Measurements from ENCODE around the gene AHSP.
"Not testable (repeated sequence)": the region's sequence is repeated elsewhere in the genome, so short reads cannot be mapped to it uniquely, and the experiment has no call there.

The AHSP gene, protein sequence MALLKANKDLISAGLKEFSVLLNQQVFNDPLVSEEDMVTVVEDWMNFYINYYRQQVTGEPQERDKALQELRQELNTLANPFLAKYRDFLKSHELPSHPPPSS

DNA sequence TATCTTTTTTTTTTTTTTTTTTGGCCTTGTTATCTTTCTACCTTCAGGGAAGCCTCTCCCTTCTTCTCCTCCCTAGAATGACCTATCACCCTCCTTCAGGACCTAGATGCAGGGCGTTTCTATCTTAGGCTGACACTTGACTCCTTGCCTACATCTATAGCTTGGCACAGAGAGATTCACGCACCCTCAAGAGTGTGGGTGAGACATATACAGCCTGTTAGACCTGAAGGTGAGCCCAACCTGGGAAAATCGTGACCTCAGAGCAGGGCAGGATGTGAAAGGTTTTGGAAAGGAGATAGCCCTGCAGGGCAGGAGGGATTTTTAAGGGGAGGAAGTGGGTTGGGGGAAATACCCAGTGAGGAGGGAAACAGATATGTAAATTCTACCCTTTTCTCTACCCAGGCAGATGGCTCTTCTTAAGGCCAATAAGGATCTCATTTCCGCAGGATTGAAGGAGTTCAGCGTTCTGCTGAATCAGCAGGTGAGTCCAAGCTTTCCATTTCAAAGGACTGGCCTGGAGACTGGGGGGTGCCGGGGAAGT lies at the start of gene AHSP:
Gene AHSP (plus strand): TSS at position 167 of the 541 bp plus-strand sequence. CDS start 240 bp downstream, at position 407.
- H3K4me3 ChIP-seq = no peak within 1 kb of the TSS
- H3K27ac ChIP-seq = no peak within 1 kb of the TSS

DNA sequence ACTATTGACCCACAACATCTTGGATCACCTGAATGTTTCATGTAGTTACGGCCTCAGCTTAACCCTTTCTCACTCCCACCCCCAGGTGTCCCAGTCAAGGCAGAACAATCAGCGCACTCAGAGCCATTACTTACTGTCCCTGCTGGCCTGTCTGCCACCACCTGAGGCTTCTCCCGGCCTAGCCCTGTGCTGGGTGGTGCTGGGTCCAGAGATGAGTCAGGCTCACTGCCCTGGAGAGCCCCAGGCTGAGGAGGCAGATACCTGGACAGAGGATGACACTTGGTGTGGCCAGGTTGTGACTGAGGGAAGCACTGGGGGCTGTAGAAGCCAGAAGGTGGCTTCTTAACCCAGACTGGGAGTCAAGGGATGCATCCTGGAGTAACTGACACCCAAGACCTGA lies 48.7 kb upstream of the AHSP start:
- Histone ChIP-seq H3K27ac (no peak overlapping the region), H3K4me3 (no peak overlapping the region)

DNA sequence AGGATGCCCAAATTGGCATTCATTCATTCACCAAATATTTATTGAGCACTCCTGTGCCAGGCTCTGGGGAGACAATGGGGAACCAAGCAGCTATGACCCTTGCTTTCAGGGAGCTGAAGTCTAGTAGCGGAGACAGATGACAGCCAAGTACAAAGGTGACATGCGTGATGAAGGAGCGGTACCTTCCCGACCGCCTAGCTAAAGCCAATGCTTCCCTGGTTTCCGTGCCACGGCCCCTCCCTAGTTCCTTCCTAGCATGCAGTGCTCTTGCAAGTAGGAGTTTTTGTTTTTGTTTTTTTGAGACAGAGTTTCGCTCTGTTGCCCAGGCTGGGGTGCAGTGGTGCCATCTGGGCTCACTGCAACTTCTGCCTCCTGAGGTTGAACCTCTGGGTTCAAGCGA lies 47.9 kb upstream of the AHSP start:
- Histone ChIP-seq H3K27ac (no peak overlapping the region), H3K4me3 (no peak overlapping the region)

DNA sequence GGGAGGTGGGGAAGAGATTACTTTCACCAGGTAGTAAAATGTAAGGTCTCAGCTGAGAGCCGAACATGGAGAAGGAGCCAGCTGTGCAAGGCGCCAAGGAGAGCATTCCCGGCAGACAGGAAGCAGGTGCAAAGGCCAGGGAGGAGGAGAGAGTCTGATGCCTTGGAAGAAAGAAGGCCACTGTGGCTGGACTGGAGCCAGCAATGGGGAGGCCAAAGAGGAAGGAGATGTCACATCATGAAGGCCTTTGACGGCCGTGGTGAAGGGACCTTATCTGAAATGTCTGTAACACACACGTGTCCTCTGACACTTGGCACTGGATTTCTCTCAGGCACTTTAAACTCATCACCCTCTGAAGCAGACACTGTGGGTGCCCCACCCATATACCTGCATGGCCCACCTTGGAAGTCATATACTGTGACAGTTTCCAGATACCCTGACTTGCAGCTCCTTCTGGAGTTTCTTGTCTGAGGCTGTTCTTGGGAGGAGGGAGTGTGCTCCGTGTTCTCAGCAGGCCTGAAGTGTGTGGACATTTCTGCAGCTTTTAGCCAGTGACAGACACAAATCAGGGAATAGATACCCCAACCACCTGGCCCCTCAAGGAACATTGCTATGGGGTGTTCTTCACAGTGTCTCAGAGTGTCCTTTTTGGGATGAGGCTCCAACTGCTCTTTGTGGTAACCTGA lies 46.7 kb upstream of the AHSP start:
- Histone ChIP-seq H3K27ac (no peak overlapping the region), H3K4me3 (no peak overlapping the region)

DNA sequence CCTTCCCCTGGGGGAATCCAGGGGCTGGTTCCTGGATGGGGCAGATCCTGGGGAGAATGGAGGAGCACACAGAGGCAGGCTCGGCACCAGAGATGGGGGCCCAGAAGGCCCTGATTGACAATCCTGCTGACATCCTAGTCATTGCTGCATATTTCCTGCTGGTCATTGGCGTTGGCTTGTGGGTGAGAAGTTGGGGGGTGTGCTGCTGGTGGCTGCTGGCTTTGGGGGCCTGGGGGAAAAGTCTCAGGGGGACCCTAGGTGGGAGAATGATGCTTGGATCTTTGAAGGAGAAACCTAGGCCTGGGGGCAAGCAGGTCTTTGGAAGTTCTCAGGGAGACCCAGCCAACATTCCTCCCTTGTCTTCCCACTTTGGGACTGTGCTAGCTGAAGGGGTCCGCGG lies 44.6 kb upstream of the AHSP start, which contains the start of gene SLC5A2:
Gene SLC5A2 (plus strand): TSS at position 43 of the 400 bp plus-strand sequence. CDS start 14 bp downstream, at position 57.
- Histone ChIP-seq H3K4me3 (no peak within 1 kb of the TSS), H3K27ac (no peak within 1 kb of the TSS)

DNA sequence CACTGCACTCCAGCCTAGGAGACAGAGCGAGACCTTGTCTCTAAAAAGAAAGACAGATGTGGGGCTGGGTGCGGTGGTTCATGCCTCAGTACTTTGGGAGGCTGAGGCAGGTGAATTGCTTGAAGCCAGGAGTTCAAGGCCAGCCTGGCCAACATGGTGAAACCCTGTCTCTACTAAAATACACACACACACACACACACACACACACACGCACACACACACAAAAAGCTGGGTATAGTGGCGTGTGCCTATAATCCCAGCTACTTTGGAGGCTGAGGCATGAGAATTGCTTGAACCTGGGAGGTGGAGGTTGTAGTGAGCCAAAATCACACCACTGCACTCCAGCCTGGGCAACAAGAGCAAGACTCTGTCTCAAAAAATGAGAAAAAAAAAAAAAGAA lies 43.7 kb upstream of the AHSP start:
- H3K27ac ChIP-seq, H3K4me3 ChIP-seq: not testable (repeated sequence)

DNA sequence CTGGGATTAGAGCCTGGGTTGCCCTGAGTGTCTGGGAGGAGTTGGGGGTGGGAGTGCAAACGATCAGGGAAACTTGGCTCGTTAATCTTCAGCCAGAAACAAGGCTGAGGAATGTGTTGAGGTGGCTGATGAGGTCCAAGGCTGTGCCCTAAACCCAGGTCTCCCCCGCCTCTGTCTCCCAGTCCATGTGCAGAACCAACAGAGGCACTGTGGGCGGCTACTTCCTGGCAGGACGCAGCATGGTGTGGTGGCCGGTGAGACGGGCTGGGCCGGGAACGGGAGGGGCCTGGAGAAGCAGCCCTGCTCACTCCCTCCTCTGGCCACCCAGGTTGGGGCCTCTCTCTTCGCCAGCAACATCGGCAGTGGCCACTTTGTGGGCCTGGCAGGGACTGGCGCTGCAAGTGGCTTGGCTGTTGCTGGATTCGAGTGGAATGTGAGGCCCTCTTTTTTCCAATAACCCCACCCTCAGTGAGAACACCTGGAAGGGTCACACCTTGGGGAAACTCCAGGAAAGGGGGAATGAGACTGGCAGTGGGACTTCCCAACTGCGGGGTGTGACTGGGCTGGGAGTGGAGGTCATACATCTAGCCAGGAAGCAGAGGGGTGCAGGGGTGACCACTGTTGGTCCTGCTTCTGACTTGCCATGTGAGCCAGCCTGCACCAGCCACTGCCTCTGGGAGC lies 43.1 kb upstream of the AHSP start:
- Histone ChIP-seq H3K27ac (no peak overlapping the region), H3K4me3 (no peak overlapping the region)

DNA sequence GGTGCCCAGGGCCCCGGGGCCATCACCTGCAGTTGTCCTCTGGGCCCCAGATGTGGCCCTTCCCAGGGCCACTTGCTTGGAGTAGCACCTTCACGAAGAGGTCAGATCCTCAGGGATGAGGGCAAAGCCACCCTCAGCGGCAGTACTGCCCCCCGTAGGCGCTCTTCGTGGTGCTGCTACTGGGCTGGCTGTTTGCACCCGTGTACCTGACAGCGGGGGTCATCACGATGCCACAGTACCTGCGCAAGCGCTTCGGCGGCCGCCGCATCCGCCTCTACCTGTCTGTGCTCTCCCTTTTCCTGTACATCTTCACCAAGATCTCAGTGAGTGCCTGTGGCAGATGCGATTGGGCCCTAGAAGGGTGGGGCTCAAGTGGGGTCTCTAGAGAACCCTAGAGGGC lies 42.1 kb upstream of the AHSP start:
- Histone ChIP-seq H3K27ac (no peak overlapping the region), H3K4me3 (no peak overlapping the region)

DNA sequence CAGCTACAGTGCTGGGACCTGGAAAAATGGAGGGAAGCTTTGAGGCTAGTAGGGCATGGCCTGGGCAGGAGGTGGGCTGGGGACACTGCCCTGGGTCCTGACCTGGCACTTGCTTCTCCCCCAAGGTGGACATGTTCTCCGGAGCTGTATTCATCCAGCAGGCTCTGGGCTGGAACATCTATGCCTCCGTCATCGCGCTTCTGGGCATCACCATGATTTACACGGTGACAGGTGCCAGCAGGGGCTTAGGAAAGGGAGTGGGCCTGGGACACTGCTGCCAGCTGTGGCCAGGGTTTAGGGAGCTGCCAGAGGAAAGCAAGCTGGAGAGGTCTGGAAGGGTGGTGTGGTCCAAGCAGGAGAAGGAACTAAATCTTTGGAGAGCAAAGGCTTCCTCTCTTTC lies 41.7 kb upstream of the AHSP start:
- Histone ChIP-seq H3K27ac (no peak overlapping the region), H3K4me3 (no peak overlapping the region)

DNA sequence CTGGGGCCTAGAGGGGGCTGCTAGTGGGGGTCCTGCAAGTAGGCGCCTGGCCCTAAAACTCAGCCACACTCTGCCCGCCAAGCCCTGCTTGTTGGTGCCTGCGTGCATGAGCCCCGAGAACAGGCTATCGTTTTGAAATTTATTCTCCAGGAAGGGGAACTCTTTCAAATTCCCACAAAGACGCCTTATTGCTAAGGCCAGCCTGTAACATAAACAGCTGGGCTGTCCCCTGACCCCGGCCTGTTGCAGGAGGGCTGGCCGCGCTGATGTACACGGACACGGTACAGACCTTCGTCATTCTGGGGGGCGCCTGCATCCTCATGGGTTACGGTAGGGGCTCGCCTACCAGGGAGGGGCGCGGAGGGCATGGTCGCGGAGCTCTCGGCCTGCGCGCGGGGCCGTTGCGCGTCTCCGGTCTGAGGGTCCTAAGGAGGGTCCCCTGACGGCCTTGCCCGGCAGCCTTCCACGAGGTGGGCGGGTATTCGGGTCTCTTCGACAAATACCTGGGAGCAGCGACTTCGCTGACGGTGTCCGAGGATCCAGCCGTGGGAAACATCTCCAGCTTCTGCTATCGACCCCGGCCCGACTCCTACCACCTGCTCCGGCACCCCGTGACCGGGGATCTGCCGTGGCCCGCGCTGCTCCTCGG lies 40.5 kb upstream of the AHSP start:
- H3K27ac ChIP-seq = peak overlapping the region in 6 of 21 experiments; percentile 13 to 60 (median 30)
- peak overlapping the region; percentile 24 to 49 (median 40) for H3K4me3 ChIP-seq

DNA sequence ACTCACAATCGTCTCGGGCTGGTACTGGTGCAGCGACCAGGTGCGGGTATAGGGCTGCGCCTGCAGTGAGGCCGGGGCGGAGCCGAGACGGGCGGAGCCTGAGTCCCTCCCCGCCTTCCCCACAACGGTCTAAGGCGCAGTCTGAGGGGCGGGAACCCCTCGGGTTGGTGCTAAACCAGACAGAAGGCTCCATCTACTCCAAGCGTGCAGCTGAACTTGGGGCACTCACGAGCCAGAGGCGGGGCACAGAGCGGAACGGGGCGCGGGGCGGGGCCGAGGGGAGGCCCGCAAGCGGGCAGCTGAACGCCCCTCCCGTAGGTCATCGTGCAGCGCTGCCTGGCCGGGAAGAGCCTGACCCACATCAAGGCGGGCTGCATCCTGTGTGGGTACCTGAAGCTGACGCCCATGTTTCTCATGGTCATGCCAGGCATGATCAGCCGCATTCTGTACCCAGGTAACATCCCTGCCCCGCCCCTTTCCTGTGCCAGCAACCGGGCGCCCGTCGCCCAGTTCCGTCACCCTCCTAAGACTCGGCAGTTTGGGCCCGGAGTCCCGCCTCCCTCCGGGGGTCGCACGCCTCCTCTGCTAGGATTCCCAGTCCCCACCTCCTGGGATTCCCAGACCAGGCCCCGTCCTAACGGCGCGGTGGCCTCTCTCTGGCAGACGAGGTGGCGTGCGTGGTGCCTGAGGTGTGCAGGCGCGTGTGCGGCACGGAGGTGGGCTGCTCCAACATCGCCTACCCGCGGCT lies 39.8 kb upstream of the AHSP start:
- H3K4me3 ChIP-seq = peak overlapping the region; percentile 24 to 49 (median 40)
- peak overlapping the region in 7 of 21 experiments; percentile 5 to 60 (median 24) for H3K27ac ChIP-seq

DNA sequence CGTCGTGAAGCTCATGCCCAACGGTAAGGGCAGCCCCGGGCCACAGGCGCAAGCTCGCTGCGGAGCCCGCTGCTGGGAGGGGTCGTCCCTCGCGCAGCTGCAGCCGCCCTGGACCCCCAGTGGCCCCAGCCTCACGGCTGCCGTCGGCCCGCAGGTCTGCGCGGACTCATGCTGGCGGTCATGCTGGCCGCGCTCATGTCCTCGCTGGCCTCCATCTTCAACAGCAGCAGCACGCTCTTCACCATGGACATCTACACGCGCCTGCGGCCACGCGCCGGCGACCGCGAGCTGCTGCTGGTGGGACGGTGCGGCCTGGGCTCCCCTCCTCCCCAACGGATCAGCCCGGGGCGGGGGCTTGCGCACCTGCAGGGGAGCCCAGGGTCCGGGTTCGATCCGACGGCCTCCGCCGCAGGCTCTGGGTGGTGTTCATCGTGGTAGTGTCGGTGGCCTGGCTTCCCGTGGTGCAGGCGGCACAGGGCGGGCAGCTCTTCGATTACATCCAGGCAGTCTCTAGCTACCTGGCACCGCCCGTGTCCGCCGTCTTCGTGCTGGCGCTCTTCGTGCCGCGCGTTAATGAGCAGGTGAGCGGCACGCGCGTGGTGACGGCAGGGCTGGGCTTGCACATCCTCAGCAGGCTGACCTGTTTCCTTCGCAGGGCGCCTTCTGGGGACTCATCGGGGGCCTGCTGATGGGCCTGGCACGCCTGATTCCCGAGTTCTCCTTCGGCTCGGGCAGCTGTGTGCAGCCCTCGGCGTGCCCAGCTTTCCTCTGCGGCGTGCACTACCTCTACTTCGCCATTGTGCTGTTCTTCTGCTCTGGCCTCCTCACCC lies 39.0 kb upstream of the AHSP start:
- H3K4me3 ChIP-seq = peak overlapping the region; percentile 24 to 49 (median 40)
- H3K27ac ChIP-seq = peak overlapping the region in 3 of 21 experiments; percentile 5 to 60 (median 37)

DNA sequence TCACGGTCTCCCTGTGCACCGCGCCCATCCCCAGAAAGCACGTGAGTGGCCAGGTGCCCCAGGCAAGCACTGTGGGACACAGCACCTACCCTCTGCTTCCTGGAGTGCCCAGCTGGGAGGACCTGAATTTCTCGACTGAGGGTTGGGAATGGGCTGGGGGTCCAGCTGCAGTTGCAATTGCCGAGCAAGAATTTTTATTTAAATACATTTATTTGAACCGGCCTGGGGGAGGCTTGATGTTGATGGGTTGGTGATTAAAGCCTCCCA lies 38.5 kb upstream of the AHSP start:
- no peak overlapping the region for H3K27ac ChIP-seq
- no peak overlapping the region for H3K4me3 ChIP-seq

DNA sequence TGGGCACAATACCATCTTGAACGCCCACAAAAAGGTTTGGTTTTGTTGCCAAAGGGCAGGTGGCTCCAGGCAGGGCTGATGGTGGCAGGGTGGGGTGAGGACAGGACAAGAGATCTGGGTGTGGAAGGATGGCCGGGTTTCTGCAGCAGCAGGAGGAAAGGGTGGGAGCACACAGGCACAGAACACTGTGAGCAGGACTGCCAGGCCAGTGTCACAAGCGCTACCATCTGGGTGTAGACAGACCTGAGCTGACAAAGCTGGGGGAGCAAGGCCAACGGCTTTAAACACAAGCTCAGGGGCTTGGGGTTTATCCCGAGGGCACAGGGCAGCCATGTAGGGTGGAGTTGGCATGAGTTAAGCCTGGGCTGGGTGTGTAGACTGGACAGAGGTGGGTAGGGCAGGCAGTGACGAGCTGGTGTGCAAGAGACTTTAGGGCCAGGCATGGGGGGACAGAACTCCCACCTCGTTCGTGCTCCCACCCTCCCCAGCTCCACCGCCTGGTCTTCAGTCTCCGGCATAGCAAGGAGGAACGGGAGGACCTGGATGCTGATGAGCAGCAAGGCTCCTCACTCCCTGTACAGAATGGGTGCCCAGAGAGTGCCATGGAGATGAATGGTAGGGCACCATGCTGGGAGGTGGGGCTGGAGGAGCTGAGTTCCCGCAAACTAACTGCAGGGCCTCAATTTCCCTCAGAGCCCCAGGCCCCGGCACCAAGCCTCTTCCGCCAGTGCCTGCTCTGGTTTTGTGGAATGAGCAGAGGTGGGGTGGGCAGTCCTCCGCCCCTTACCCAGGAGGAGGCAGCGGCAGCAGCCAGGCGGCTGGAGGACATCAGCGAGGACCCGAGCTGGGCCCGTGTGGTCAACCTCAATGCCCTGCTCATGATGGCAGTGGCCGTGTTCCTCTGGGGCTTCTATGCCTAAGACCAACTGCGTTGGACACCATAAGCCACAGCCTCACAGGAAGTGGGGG lies 37.8 kb upstream of the AHSP start:
- Histone ChIP-seq H3K4me3 (no peak overlapping the region), H3K27ac (no peak overlapping the region)

DNA sequence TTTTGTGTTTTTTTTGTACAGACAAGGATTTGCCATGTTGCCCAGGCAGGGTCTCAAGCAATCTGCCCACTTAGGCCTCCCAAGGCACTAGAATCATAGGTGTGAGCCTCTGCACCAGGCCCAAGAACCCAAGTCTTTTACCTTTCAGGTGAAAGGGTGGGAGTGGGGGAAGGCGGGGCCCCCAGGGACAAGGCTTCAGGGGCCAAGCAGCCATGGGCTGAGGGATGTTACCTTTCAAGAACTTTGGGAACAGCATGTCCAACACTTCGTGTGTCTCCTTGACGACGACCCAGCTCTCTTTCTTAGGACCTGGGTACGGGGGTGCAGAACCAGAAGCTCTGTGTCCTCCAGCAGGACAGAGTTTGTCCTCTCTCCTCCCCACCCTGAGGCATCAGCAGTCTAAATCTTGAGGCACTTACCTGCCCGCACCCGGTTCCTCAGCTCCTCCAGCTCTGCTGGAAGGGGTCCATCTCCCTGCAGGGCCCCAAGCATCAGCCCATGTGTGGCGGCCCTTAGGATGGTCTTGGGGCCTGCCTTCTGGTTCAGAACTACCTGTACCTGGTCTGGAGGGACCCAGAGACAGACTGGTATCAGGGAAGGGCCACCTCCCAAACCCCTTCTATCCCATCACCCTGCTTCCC lies 35.8 kb upstream of the AHSP start:
- Histone ChIP-seq H3K27ac (no peak overlapping the region), H3K4me3 (no peak overlapping the region)

DNA sequence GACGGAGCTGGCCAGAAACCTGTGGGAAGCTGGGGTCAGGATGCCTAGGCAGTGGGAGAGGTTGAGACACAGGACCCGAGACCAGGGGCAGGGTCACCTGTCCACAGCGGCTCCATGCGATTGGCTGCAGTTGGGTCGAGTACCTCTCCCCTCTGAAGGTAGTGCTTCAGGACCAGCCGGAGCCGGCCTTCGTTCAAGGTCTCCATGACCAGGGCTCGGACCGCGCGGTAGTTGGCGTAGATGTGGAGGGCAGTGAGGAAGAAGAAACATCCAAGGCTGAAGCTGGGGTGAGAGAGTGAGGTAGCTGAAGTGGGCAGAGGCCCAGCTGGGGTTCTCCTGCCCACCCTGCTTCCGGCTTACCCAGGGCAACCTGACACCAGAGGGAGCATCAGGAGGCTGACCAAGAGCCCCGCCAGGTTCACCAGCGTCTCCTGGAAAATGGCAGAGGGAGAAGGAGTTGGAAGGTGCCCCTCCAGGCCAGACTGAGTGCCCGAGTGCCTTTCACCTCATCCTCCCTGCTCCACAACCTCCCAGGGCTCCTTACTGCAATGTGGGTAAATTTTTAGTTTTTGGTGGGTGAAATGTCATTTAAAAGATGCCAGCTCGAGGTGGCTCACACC lies 34.1 kb upstream of the AHSP start:
- no peak overlapping the region for H3K27ac ChIP-seq
- no peak overlapping the region for H3K4me3 ChIP-seq

DNA sequence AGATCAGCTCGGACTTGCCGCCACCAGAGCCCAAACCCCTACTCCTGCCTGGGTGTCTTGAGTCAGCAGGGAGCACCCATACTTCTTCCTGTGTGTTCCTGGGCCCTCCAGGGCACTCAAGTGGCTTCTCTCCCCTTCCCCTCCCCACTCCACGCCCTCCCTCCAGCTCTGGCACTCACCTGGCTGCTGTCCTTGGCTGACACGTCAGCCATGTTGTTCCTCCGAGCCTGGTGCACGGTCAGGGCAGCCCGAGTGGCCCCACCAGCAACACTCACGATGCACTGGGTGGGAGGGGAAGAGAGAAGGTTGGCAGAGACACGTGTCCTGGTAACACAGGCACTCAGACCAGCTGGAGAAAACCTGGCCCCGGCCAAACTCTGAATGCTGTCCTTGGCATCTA lies 31.0 kb upstream of the AHSP start:
- H3K27ac ChIP-seq = no peak overlapping the region
- H3K4me3 ChIP-seq = no peak overlapping the region
